M059J (cell line): Measurements from ENCODE around the gene SERPINF2. TPM values are rescaled to one million over a fixed set of nuclear protein-coding genes. Genes with fewer than 3 reads are reported as not detected.
A peak's percentile ranks its signal among the peaks of the same experiment; 100 is the strongest.
"Not testable (repeated sequence)": the region's sequence is repeated elsewhere in the genome, so short reads cannot be mapped to it uniquely, and the experiment has no call there.

Experiments used
- DNase-seq: peaks from one replicate; pipeline ENCODE4 v3.0.0-alpha.2; 2012; ENCODE audit warnings: low read depth
- total RNA-seq: library from RNA; depleted of rRNA; stranded (reverse); fragments of >200 nt; shearing (Covaris generic); gene quantifications from 2 replicates; pipeline ENCODE4 v1.2.3, GENCODE V29; 2014

Gene SERPINF2
- total RNA-seq, 1 experiment from 2014 or later: 0.05 TPM

GRCh38 chr17:1735418-1735817 is 7.3 kb upstream of the SERPINF2 start:
- no peak for DNase-seq

- no peak for DNase-seq
Observed at GRCh38 chr17:1735834-1736347, 6.8 kb upstream of the SERPINF2 start.

GRCh38 chr17:1736348-1737281 is 6.1 kb upstream of the SERPINF2 start:
- DNase-seq: peak; percentile 22

- DNase-seq: no peak
Observed at GRCh38 chr17:1737531-1738291, 5.0 kb upstream of the SERPINF2 start.

GRCh38 chr17:1741899-1742298 is 772 bp upstream of the SERPINF2 start:
- DNase-seq: not testable (repeated sequence)

- DNase-seq: no peak
Observed at GRCh38 chr17:1743088-1743439, 393 bp downstream of the SERPINF2 start.

GRCh38 chr17:1744551-1745512 is 2.2 kb downstream of the SERPINF2 start:
- no peak for DNase-seq

- no peak for DNase-seq
Observed at GRCh38 chr17:1745513-1746020, 2.9 kb downstream of the SERPINF2 start.

- DNase-seq: no peak
Observed at GRCh38 chr17:1746975-1747543, 4.4 kb downstream of the SERPINF2 start.

- no peak for DNase-seq
Observed at GRCh38 chr17:1750628-1751027, 8.0 kb downstream of the SERPINF2 start.

GRCh38 chr17:1752425-1753262 is 10.0 kb downstream of the SERPINF2 start:
- peak; percentile 23 for DNase-seq

GRCh38 chr17:1753767-1754429 is 11.2 kb downstream of the SERPINF2 start:
- DNase-seq: no peak

GRCh38 chr17:1754430-1755112 is 11.9 kb downstream of the SERPINF2 start:
- no peak for DNase-seq

GRCh38 chr17:1755252-1755826 is 12.7 kb downstream of the SERPINF2 start:
- DNase-seq: no peak

- no peak for DNase-seq
Observed at GRCh38 chr17:1755827-1756262, 13.2 kb downstream of the SERPINF2 start.

GRCh38 chr17:1758807-1759206 is 16.1 kb downstream of the SERPINF2 start:
- no peak for DNase-seq

GRCh38 chr17:1759529-1759928 is 16.9 kb downstream of the SERPINF2 start:
- DNase-seq: peak; percentile 24

GRCh38 chr17:1762233-1762900 is 19.7 kb downstream of the SERPINF2 start:
- no peak for DNase-seq
